Upper lobe of left lung (tissue), 6 donors: Measurements from ENCODE around the gene RSF1. TPM values are rescaled to one million over a fixed set of nuclear protein-coding genes. Genes with fewer than 3 reads are reported as not detected.

Experiments
- ATAC-seq, 2 donors: fragments of 200-7000 bp; cut with Tn5 transposase; one replicate each; pipeline ENCODE4 v1.9.1; 2022; ENCODE audit warnings: mild to moderate bottlenecking in 2 of 2, moderate library complexity in 2 of 2; ENCODE audit not compliant: low FRiP score in 2 of 2
- DNase-seq, 2 donors: peaks; one replicate each; pipeline ENCODE4 v3.0.0-alpha.2; 2019 to 2020
- H3K27ac ChIP-seq, 4 donors: fragments of 200-600 bp; sonication (generic); one replicate each; pipeline ENCODE4 v1.5.1; 2016 to 2019
- H3K27me3 ChIP-seq, 4 donors: fragments of 200-600 bp; sonication (generic); one replicate each; pipeline ENCODE4 v1.5.1; 2017 to 2019
- H3K36me3 ChIP-seq, 4 donors: fragments of 200-600 bp; sonication (generic); one replicate each; pipeline ENCODE4 v1.5.1; 2016 to 2019
- H3K4me1 ChIP-seq, 4 donors: fragments of 200-600 bp; sonication (generic); one replicate each; pipeline ENCODE4 v1.5.1; 2018 to 2019
- H3K4me3 ChIP-seq, 4 donors: fragments of 200-600 bp; sonication (generic); one replicate each; pipeline ENCODE4 v1.5.1; 2017 to 2019; ENCODE audit warnings: mild to moderate bottlenecking in 2 of 4, moderate library complexity in 1 of 4
- H3K9me3 ChIP-seq, 4 donors: fragments of 200-600 bp; sonication (generic); one replicate each; pipeline ENCODE4 v1.5.1; 2018 to 2019
- EP300 ChIP-seq, 4 donors: sonication (generic); formaldehyde crosslinking; IDR thresholded peaks; one replicate each; pipeline ENCODE4 v1.5.1; 2017; ENCODE audit warnings: antibody characterized with exemption in 4 of 4, control low read depth in 2 of 4
- POLR2A ChIP-seq, 4 donors: fragments of 450-650 bp; IDR thresholded peaks; one replicate each; pipeline ENCODE4 v1.5.1; 2016 to 2017; ENCODE audit warnings: antibody characterized with exemption in 4 of 4, mild to moderate bottlenecking in 2 of 4
- POLR2AphosphoS5 ChIP-seq, 2 donors: sonication (generic); formaldehyde crosslinking; IDR thresholded peaks; one replicate each; pipeline ENCODE4 v1.5.1; 2017; ENCODE audit warnings: antibody characterized with exemption in 2 of 2
- WGBS, 2 donors: methylation state at CpG; one replicate each; pipeline ENCODE4 v1.1.5; 2017 to 2018; 5-methylcytosine and 5-hydroxymethylcytosine counted together
- total RNA-seq, 6 donors: library from RNA; depleted of rRNA in 4 of 6; stranded (reverse); fragments of >200 nt in 4 of 6; gene quantifications; one replicate each; pipeline versions ENCODE4 v1.1.0 to v1.2.1, GENCODE V29; 2016 to 2021
- TF ChIP-seq, protein P1 (sequence below), 6 experiments: fragments of 450-650 bp in 4 of 6; fragments of 200-600 bp in 2 of 6; sonication (generic) in 2 of 6; IDR thresholded peaks; one replicate each; pipeline ENCODE4 v1.5.1; 2016 to 2019; ENCODE audit warnings: antibody characterized with exemption in 6 of 6
- donor health status: DM: no; HTN: no; CAD: no; lungs with moderate emphysema.
- donor health status: DM: no; HTN: yes; CAD: no; lungs with severe emphysema.

Gene RSF1
- total RNA-seq, 6 donors from 2014 or later, result 36.2 to 136 (median 71.2) TPM

GRCh38 chr11:77687088-77687487, 133.4 kb downstream of the RSF1 start:
- no peak overlapping the region for H3K27ac ChIP-seq
- peaks cover 11 to 78% (median 33%) of the 10 kb centered on the region in 4 donors for H3K36me3 ChIP-seq
- H3K4me3 ChIP-seq, result no peak overlapping the region
- H3K4me1 ChIP-seq, result no peaks in the 10 kb centered on the region
- ATAC-seq (no peak), DNase-seq (no peak)
- TF ChIP-seq, protein P1, sequence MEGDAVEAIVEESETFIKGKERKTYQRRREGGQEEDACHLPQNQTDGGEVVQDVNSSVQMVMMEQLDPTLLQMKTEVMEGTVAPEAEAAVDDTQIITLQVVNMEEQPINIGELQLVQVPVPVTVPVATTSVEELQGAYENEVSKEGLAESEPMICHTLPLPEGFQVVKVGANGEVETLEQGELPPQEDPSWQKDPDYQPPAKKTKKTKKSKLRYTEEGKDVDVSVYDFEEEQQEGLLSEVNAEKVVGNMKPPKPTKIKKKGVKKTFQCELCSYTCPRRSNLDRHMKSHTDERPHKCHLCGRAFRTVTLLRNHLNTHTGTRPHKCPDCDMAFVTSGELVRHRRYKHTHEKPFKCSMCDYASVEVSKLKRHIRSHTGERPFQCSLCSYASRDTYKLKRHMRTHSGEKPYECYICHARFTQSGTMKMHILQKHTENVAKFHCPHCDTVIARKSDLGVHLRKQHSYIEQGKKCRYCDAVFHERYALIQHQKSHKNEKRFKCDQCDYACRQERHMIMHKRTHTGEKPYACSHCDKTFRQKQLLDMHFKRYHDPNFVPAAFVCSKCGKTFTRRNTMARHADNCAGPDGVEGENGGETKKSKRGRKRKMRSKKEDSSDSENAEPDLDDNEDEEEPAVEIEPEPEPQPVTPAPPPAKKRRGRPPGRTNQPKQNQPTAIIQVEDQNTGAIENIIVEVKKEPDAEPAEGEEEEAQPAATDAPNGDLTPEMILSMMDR (IDR thresholded peaks at IDR 0.05), result no peak
- TF ChIP-seq POLR2A (IDR thresholded peaks at IDR 0.05) (no peak), POLR2AphosphoS5 (IDR thresholded peaks at IDR 0.05) (no peak), EP300 (IDR thresholded peaks at IDR 0.05) (no peak)
- no peaks in the 10 kb centered on the region for H3K27me3 ChIP-seq
- no peaks in the 10 kb centered on the region for H3K9me3 ChIP-seq

DNA sequence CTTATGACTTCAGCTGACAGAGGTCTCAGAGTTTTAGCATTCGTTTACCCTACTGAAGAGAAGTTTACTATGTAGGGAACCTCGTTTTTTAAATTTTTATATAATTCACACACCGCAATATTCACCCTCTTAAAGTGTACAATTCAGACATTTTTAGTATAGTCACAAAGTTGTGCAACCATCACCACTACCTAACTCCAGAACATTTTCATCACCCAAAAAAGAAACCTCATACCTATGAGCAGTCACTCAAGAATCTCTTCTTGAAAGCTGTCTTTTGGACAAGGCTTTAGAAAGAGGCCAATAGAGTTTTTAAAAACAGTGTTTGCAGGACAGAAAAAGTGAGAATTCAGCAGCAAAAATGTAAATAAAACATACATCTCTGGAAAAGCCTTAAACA, 143.4 kb downstream of the RSF1 start:
- no peaks in the 10 kb centered on the region for H3K4me1 ChIP-seq
- H3K27me3 ChIP-seq, result no peaks in the 10 kb centered on the region
- no peaks in the 10 kb centered on the region for H3K9me3 ChIP-seq
- TF ChIP-seq, protein P1 (IDR thresholded peaks at IDR 0.05), result no peak
- TF ChIP-seq POLR2A (IDR thresholded peaks at IDR 0.05) (no peak), POLR2AphosphoS5 (IDR thresholded peaks at IDR 0.05) (no peak), EP300 (IDR thresholded peaks at IDR 0.05) (no peak)
- ATAC-seq (no peak), DNase-seq (no peak)
- H3K36me3 ChIP-seq, result peaks cover 28 to 90% (median 40%) of the 10 kb centered on the region in 4 donors
- WGBS, 2 donors, result 90 to 95% methylated on average over 3 of the region's 3 CpGs
- no peak overlapping the region for H3K4me3 ChIP-seq
- no peak overlapping the region for H3K27ac ChIP-seq

DNA sequence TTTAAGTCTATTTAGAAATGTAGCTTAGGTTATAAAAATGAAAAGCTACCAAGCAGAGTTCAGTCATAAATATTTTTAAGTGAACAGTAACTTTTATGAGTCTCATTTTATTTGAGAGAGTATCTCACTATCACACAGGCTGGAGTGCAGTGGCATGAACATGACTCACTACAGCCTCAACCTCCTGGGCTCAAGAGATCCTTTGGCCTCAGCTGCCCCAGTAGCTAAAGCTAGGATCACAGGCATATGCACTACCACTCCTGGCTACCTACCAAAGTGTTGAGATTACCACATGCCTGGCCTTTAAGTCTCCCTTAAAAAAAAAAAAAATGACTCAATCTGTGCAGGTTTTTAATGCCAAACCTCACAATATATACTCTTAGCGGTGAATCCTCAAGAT, 148.3 kb downstream of the RSF1 start:
- DNase-seq (no peak), ATAC-seq (no peak)
- H3K27ac ChIP-seq, result no peak overlapping the region
- H3K4me1 ChIP-seq, result no peaks in the 10 kb centered on the region
- peaks cover 39 to 99% (median 56%) of the 10 kb centered on the region in 4 donors for H3K36me3 ChIP-seq
- WGBS, 2 donors, result 93 to 100% methylated on average over 1 of the region's 1 CpG
- no peaks in the 10 kb centered on the region for H3K27me3 ChIP-seq
- no peaks in the 10 kb centered on the region for H3K9me3 ChIP-seq
- TF ChIP-seq EP300 (IDR thresholded peaks at IDR 0.05) (no peak), POLR2AphosphoS5 (IDR thresholded peaks at IDR 0.05) (no peak), POLR2A (IDR thresholded peaks at IDR 0.05) (no peak)
- no peak overlapping the region for H3K4me3 ChIP-seq

DNA sequence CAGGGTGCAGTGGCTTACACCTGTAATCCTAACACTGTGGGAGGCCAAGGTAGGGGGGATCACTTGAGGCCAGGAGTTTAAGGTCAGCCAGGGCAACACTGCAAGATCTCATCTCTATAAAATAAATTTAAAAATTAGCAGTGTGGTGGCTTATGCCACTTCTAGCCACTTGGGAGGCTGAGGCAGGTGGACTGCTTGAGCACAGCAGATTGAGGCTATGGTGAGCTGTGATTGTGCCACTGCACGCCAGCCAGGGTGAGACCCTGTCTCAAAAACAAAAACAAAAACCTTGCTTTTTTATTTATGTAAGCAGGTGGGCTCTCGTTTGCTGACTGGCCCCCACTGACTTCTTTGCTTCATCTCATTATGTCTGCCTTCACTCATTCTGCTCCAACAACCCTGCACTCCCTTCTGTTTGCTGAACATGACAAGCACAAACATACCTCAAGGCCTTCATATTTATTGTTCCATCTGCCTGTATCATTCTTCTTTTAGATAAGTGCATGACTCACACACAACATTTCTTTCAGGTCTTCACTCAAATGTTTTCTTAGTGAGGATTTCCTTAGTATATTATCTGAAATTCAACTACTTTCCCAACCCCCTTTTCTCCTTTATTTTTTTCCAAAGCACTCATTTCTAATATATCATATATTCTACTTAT, 150.5 kb downstream of the RSF1 start:
- DNase-seq (no peak), ATAC-seq (no peak)
- H3K9me3 ChIP-seq, result no peaks in the 10 kb centered on the region
- no peaks in the 10 kb centered on the region for H3K27me3 ChIP-seq
- H3K36me3 ChIP-seq, result peaks cover 31 to 86% (median 52%) of the 10 kb centered on the region in 4 donors
- WGBS, 2 donors, result 91 to 95% methylated on average over 2 of the region's 2 CpGs
- no peak overlapping the region for H3K4me3 ChIP-seq
- H3K27ac ChIP-seq, result no peak overlapping the region
- H3K4me1 ChIP-seq, result no peaks in the 10 kb centered on the region
- no peak for TF ChIP-seq POLR2AphosphoS5 (IDR thresholded peaks at IDR 0.05)
- no peak for TF ChIP-seq POLR2A (IDR thresholded peaks at IDR 0.05)
- TF ChIP-seq, protein P1 (IDR thresholded peaks at IDR 0.05), result no peak
- TF ChIP-seq EP300 (IDR thresholded peaks at IDR 0.05), result no peak

DNA sequence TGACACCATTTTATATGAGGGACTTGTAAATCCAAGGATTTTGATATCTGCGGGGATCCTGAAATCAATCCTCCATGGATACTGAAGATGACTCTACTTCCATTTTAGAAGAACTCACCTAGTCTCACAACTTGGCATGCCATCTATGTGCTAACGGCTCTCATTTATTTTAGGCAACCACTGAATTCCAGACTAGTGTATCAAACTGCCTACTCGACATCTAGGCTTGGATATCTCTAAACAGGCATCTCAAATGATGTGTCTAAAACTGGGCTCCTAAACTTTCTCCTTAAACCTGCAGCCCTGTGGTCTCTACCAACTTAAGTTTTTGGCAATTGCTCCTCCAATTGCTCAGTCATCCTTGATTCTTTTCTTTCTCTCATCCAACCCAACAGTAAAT, 151.8 kb downstream of the RSF1 start:
- Histone ChIP-seq H3K4me1 (no peaks in the 10 kb centered on the region), H3K36me3 (peaks cover 19 to 76% (median 45%) of the 10 kb centered on the region in 4 donors), H3K9me3 (no peaks in the 10 kb centered on the region), H3K27me3 (no peaks in the 10 kb centered on the region), H3K27ac (no peak overlapping the region), H3K4me3 (no peak overlapping the region)
- no peak for DNase-seq
- WGBS, 2 donors, result 93 to 94% methylated on average over 3 of the region's 3 CpGs
- TF ChIP-seq POLR2AphosphoS5 (IDR thresholded peaks at IDR 0.05) (no peak), EP300 (IDR thresholded peaks at IDR 0.05) (no peak), POLR2A (IDR thresholded peaks at IDR 0.05) (no peak)
- TF ChIP-seq, protein P1 (IDR thresholded peaks at IDR 0.05), result no peak
- no peak for ATAC-seq
